ENCODE measurements around the gene KITLG. TPM values are rescaled to one million over a fixed set of nuclear protein-coding genes. Genes with fewer than 3 reads are reported as not detected.

KITLG gene
- total and polyA plus RNA-seq, 4 donors = 0.39 to 3.0 (median 0.86) TPM

DNA sequence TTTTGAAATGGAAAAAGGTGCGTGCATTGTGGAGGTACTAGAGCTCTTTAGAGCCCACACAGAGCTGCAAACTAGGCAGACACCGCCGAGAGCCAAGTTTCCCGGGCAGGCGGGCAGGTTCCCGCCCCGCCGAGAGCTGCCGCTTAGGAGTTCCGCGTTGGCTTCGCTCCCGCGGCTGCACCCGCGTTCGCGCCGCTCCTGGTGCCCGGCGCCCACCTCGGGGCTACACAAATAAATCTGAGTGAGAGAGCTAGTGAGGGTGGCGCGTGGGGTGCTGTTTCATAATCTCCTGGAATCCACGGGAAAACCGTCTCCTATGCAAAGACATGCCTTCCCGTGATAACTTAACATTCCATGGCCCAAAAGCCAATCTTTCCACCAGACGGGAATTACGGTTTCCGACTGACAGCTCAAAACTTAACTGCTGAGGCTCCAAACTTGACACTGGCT lies 645 bp downstream of the KITLG start (continued):
- TF ChIP-seq RAD21 (IDR thresholded peaks at IDR 0.05) (no peak), HNF4A (conservative IDR thresholded peaks at IDR 0.05) (no peak), JUND (IDR thresholded peaks at IDR 0.05) (no peak), GABPA (IDR thresholded peaks at IDR 0.05 in 1 of 2, conservative IDR thresholded peaks at IDR 0.05 in 1 of 2) (no peak), FOXA2 (IDR thresholded peaks at IDR 0.05) (no peak)
- TF ChIP-seq, protein P1, sequence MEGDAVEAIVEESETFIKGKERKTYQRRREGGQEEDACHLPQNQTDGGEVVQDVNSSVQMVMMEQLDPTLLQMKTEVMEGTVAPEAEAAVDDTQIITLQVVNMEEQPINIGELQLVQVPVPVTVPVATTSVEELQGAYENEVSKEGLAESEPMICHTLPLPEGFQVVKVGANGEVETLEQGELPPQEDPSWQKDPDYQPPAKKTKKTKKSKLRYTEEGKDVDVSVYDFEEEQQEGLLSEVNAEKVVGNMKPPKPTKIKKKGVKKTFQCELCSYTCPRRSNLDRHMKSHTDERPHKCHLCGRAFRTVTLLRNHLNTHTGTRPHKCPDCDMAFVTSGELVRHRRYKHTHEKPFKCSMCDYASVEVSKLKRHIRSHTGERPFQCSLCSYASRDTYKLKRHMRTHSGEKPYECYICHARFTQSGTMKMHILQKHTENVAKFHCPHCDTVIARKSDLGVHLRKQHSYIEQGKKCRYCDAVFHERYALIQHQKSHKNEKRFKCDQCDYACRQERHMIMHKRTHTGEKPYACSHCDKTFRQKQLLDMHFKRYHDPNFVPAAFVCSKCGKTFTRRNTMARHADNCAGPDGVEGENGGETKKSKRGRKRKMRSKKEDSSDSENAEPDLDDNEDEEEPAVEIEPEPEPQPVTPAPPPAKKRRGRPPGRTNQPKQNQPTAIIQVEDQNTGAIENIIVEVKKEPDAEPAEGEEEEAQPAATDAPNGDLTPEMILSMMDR (IDR thresholded peaks at IDR 0.05; ENCODE audit: low read depth, low read length, missing input control) = no peak

DNA sequence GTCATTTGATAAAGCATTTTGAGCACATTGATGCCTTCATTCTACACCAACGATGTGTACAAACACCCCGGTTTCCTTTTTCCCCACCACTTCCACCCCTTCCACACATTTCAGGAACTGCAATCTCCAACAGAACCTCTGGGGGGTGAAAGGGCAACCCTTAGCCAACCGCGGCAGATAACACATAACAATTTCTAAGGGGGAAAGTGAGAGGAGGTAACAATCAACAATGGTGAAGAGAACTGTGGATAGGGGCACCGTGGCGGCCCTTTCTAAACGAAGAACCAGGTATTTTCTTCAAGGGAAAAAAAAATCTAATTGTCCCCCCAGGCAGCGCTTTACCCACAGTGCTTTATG lies 1.1 kb downstream of the KITLG start:
- H3K9me3 ChIP-seq (ENCODE audit: control insufficient read depth in 4 of 4, low read length in 3 of 4) = no peaks in the 10 kb centered on the region
- H3K36me3 ChIP-seq (ENCODE audit: control insufficient read depth in 4 of 4, insufficient read depth in 3 of 4, low read depth in 1 of 4, low read length in 3 of 4) = no peaks in the 10 kb centered on the region
- peak overlapping the region in 2 of 3 donors; percentile 69 to 83 for H3K4me3 ChIP-seq (ENCODE audit: low read depth in 1 of 3, low read length in 3 of 3)
- peak overlapping the region in 1 of 2 donors; percentile 19 for H3K9ac ChIP-seq (ENCODE audit: low read depth in 1 of 2, low read length in 2 of 2)
- DNase-seq (ENCODE audit: low spot score) = no peak
- no peaks in the 10 kb centered on the region for H3K27me3 ChIP-seq (ENCODE audit: control insufficient read depth in 4 of 4, insufficient read depth in 4 of 4, low read length in 3 of 4)
- H3K4me1 ChIP-seq (ENCODE audit: control insufficient read depth in 4 of 4, insufficient read depth in 4 of 4, low read length in 3 of 4) = peaks cover 0 to 18% (median 14%) of the 10 kb centered on the region in 4 donors
- peak overlapping the region; percentile 12 to 70 for H3K27ac ChIP-seq (ENCODE audit: low read depth in 1 of 2, low read length in 2 of 2)
- WGBS = 2% methylated on average over 8 of the region's 8 CpGs
- TF ChIP-seq RAD21 (IDR thresholded peaks at IDR 0.05) = peak in 1 of 2 donors; percentile 64
- peak in 1 of 2 donors; percentile 16 for TF ChIP-seq RXRA (IDR thresholded peaks at IDR 0.05)
- TF ChIP-seq, protein P1 (IDR thresholded peaks at IDR 0.05; ENCODE audit: low read depth, low read length, missing input control) = peak; percentile 40
- TF ChIP-seq, protein P2, sequence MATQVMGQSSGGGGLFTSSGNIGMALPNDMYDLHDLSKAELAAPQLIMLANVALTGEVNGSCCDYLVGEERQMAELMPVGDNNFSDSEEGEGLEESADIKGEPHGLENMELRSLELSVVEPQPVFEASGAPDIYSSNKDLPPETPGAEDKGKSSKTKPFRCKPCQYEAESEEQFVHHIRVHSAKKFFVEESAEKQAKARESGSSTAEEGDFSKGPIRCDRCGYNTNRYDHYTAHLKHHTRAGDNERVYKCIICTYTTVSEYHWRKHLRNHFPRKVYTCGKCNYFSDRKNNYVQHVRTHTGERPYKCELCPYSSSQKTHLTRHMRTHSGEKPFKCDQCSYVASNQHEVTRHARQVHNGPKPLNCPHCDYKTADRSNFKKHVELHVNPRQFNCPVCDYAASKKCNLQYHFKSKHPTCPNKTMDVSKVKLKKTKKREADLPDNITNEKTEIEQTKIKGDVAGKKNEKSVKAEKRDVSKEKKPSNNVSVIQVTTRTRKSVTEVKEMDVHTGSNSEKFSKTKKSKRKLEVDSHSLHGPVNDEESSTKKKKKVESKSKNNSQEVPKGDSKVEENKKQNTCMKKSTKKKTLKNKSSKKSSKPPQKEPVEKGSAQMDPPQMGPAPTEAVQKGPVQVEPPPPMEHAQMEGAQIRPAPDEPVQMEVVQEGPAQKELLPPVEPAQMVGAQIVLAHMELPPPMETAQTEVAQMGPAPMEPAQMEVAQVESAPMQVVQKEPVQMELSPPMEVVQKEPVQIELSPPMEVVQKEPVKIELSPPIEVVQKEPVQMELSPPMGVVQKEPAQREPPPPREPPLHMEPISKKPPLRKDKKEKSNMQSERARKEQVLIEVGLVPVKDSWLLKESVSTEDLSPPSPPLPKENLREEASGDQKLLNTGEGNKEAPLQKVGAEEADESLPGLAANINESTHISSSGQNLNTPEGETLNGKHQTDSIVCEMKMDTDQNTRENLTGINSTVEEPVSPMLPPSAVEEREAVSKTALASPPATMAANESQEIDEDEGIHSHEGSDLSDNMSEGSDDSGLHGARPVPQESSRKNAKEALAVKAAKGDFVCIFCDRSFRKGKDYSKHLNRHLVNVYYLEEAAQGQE (IDR thresholded peaks at IDR 0.05) = no peak
- TF ChIP-seq EGR1 (IDR thresholded peaks at IDR 0.05; ENCODE audit: low read depth in 2 of 2) = no peak

GRCh38 chr12:88578276-88579160 lies 1.8 kb downstream of the KITLG start:
- peak overlapping the region in 2 of 3 donors; percentile 69 to 83 for H3K4me3 ChIP-seq (ENCODE audit: low read depth in 1 of 3, low read length in 3 of 3)
- 60% methylated on average over 12 of the region's 12 CpGs for WGBS
- H3K36me3 ChIP-seq (ENCODE audit: control insufficient read depth in 4 of 4, insufficient read depth in 3 of 4, low read depth in 1 of 4, low read length in 3 of 4) = no peaks in the 10 kb centered on the region
- H3K27me3 ChIP-seq (ENCODE audit: control insufficient read depth in 4 of 4, insufficient read depth in 4 of 4, low read length in 3 of 4) = no peaks in the 10 kb centered on the region
- peak overlapping the region in 1 of 2 donors; percentile 19 for H3K9ac ChIP-seq (ENCODE audit: low read depth in 1 of 2, low read length in 2 of 2)
- no peak for DNase-seq (ENCODE audit: low spot score)
- H3K4me1 ChIP-seq (ENCODE audit: control insufficient read depth in 4 of 4, insufficient read depth in 4 of 4, low read length in 3 of 4) = peaks cover 0 to 18% (median 14%) of the 10 kb centered on the region in 4 donors
- H3K9me3 ChIP-seq (ENCODE audit: control insufficient read depth in 4 of 4, low read length in 3 of 4) = no peaks in the 10 kb centered on the region
- TF ChIP-seq FOXA1 (IDR thresholded peaks at IDR 0.05) (no peak), NR2F2 (IDR thresholded peaks at IDR 0.05) (peak; percentile 48)
- peak overlapping the region in 1 of 2 donors; percentile 12 for H3K27ac ChIP-seq (ENCODE audit: low read depth in 1 of 2, low read length in 2 of 2)
